Peyer's patch (tissue), 4 donors: ENCODE results near the gene TCAP. TPM values are rescaled to one million over a fixed set of nuclear protein-coding genes. Genes with fewer than 3 reads are reported as not detected.

Experiments used
- DNase-seq, 3 donors: peaks; one replicate each; pipeline ENCODE4 v3.0.0-alpha.2; 2017 to 2019
- H3K27ac ChIP-seq, 4 donors: fragments of 200-600 bp; sonication (generic); one replicate each; pipeline ENCODE4 v1.5.1; 2016 to 2019
- H3K27me3 ChIP-seq, 2 donors: fragments of 200-600 bp; sonication (generic); one replicate each; pipeline ENCODE4 v1.5.1; 2019
- H3K36me3 ChIP-seq, 3 donors: fragments of 200-600 bp; sonication (generic); one replicate each; pipeline ENCODE4 v1.5.1; 2016 to 2019
- H3K4me1 ChIP-seq, 4 donors: fragments of 200-600 bp; sonication (generic); one replicate each; pipeline ENCODE4 v1.5.1; 2016 to 2019
- H3K4me3 ChIP-seq, 4 donors: fragments of 200-600 bp; sonication (generic); 1 replicate in 3 of 4; 2 replicates in 1 of 4; pipeline ENCODE4 v1.5.1; 2016 to 2019; ENCODE audit warnings: mild to moderate bottlenecking in 1 of 4
- H3K9me3 ChIP-seq, 4 donors: fragments of 200-600 bp; sonication (generic); one replicate each; pipeline ENCODE4 v1.5.1; 2016 to 2019; ENCODE audit warnings: mild to moderate bottlenecking in 1 of 4
- CTCF ChIP-seq, 6 experiments: fragments of 450-650 bp in 4 of 6; fragments of 200-600 bp in 2 of 6; sonication (generic) in 1 of 6; IDR thresholded peaks; one replicate each; pipeline ENCODE4 v1.5.1; 2017 to 2019; ENCODE audit warnings: antibody characterized with exemption in 6 of 6, mild to moderate bottlenecking in 3 of 6, moderate library complexity in 1 of 6
- POLR2A ChIP-seq, 2 donors: fragments of 450-650 bp; IDR thresholded peaks; one replicate each; pipeline ENCODE4 v1.5.1; 2017; ENCODE audit warnings: antibody characterized with exemption in 2 of 2, mild to moderate bottlenecking in 2 of 2, moderate library complexity in 2 of 2
- total RNA-seq, 4 donors: library from RNA; depleted of rRNA; stranded (reverse); fragments of >200 nt; gene quantifications; one replicate each; pipeline ENCODE4 v1.1.0, GENCODE V29; 2016

The TCAP gene
- total RNA-seq = 1 to 10 TPM in 2 of 4 donors, under 1 TPM in 1, not detected in 1; 0.53 to 1.9 (median 1.1) TPM

GRCh38 chr17:39664581-39665561, at the start of gene TCAP:
Gene TCAP, plus strand, starts transcription at chr17:39665349. Its CDS starts 11 bp downstream, at chr17:39665360.
- no peak for DNase-seq
- peaks cover 11 to 63% (median 15%) of the 10 kb centered on the region in 4 donors for H3K4me1 ChIP-seq
- peaks cover 0 to 26% (median 0%) of the 10 kb centered on the region in 3 donors for H3K36me3 ChIP-seq
- TF ChIP-seq POLR2A (IDR thresholded peaks at IDR 0.05) (no peak), CTCF (IDR thresholded peaks at IDR 0.05) (no peak)
- H3K27ac ChIP-seq = peak within 1 kb of the TSS in 1 of 4 donors; percentile 66
- H3K9me3 ChIP-seq = no peaks in the 10 kb centered on the region
- H3K27me3 ChIP-seq = peaks cover 0 to 6% of the 10 kb centered on the region in 2 donors
- no peak within 1 kb of the TSS for H3K4me3 ChIP-seq

GRCh38 chr17:39615434-39615833, 49.7 kb upstream of the TCAP start:
- H3K36me3 ChIP-seq = no peaks in the 10 kb centered on the region
- DNase-seq = no peak
- H3K27ac ChIP-seq = no peak overlapping the region
- no peak for TF ChIP-seq POLR2A (IDR thresholded peaks at IDR 0.05)
- TF ChIP-seq CTCF (IDR thresholded peaks at IDR 0.05) = no peak
- no peaks in the 10 kb centered on the region for H3K9me3 ChIP-seq
- no peaks in the 10 kb centered on the region for H3K27me3 ChIP-seq
- H3K4me3 ChIP-seq = no peak overlapping the region
- peaks cover 0 to 6% (median 4%) of the 10 kb centered on the region in 4 donors for H3K4me1 ChIP-seq

- H3K4me1 ChIP-seq = peaks cover 0 to 11% (median 4%) of the 10 kb centered on the region in 4 donors
- H3K9me3 ChIP-seq = no peaks in the 10 kb centered on the region
- H3K36me3 ChIP-seq = no peaks in the 10 kb centered on the region
- H3K4me3 ChIP-seq = peak overlapping the region in 2 of 4 donors; percentile 58 to 65
- H3K27ac ChIP-seq = no peak overlapping the region
- no peak for DNase-seq
- H3K27me3 ChIP-seq = no peaks in the 10 kb centered on the region
- TF ChIP-seq POLR2A (IDR thresholded peaks at IDR 0.05) (no peak), CTCF (IDR thresholded peaks at IDR 0.05) (no peak)
These were observed 48.1 kb upstream of the TCAP start for GRCh38 chr17:39617100-39617445.

GRCh38 chr17:39617446-39618245, 47.5 kb upstream of the TCAP start:
- H3K36me3 ChIP-seq = no peaks in the 10 kb centered on the region
- H3K4me1 ChIP-seq = peaks cover 0 to 11% (median 7%) of the 10 kb centered on the region in 4 donors
- peak overlapping the region in 3 of 4 donors; percentile 48 to 75 (median 59) for H3K27ac ChIP-seq
- no peak for TF ChIP-seq CTCF (IDR thresholded peaks at IDR 0.05)
- no peak for TF ChIP-seq POLR2A (IDR thresholded peaks at IDR 0.05)
- H3K27me3 ChIP-seq = no peaks in the 10 kb centered on the region
- H3K4me3 ChIP-seq = peak overlapping the region; percentile 37 to 78 (median 62)
- no peaks in the 10 kb centered on the region for H3K9me3 ChIP-seq
- DNase-seq = peak; percentile 53 to 88 (median 81)

- Histone ChIP-seq H3K9me3 (no peaks in the 10 kb centered on the region), H3K4me3 (peak overlapping the region; percentile 37 to 78 (median 62)), H3K36me3 (no peaks in the 10 kb centered on the region), H3K27ac (peak overlapping the region in 3 of 4 donors; percentile 48 to 75 (median 59)), H3K27me3 (no peaks in the 10 kb centered on the region), H3K4me1 (peaks cover 0 to 16% (median 9%) of the 10 kb centered on the region in 4 donors)
- TF ChIP-seq POLR2A (IDR thresholded peaks at IDR 0.05) (no peak), CTCF (IDR thresholded peaks at IDR 0.05) (no peak)
- no peak for DNase-seq
These were observed 46.8 kb upstream of the TCAP start for GRCh38 chr17:39618246-39618913.
